Measurements from ENCODE around the gene SLF2. TPM values are rescaled to one million over a fixed set of nuclear protein-coding genes. Genes with fewer than 3 reads are reported as not detected.

The SLF2 gene
- total RNA-seq, 2 experiments from 2014 or later, result 52.1 to 58.2 TPM

- CTCF ChIA-PET (ENCODE audit: unreplicated experiment), result no interaction called here
- intact Hi-C loops (cut with micrococcal nuclease; ENCODE audit: unreplicated experiment), result no loop called here
Observed at GRCh38 chr10:101008823-101009423, 96.2 kb downstream of the SLF2 start.

DNA sequence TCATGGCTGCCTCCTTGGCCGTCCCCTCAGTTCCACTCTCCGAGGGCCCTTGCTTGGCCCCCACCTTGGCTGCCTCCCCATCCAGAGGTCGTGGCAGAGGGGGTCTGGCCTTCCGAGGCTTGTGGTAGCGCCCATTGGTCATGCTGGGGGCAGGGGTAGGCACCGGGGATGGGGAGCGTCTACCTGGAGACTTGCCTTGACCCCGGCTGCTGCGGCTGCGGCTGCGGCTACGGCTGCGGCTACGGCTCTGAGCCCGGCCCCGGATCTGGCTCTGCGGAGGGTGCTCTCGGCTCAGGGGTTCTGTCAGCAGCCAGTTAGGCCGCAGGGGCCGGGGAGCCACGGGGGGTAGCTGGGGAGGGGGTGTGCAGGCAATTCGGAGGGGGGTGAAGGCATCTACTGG, 97.6 kb downstream of the SLF2 start:
- H3K9me2 ChIP-seq (ENCODE audit: insufficient read depth, low read length), result no peaks in the 10 kb centered on the region
- intact Hi-C loops (cut with micrococcal nuclease; ENCODE audit: unreplicated experiment), result loop anchor here (5.0 kb wide), 1 partner anchor 1178 kb away; no protein-coding TSS in a partner anchor
- POLR2A ChIA-PET, result no interaction called here

More at GRCh38 chr10:101008823-101009423, 96.2 kb downstream of the SLF2 start:
- Histone ChIP-seq H3K27ac (ENCODE audit: low read depth, low read length, poor library complexity, severe bottlenecking) (no peak overlapping the region), H3K4me3 (ENCODE audit: low read depth, low read length, poor library complexity, severe bottlenecking) (no peak overlapping the region), H3K79me2 (ENCODE audit: insufficient read depth, low read depth, low read length) (no peaks in the 10 kb centered on the region), H3K36me3 (ENCODE audit: insufficient read depth, low read length) (no peaks in the 10 kb centered on the region), H4K20me1 (ENCODE audit: insufficient read depth, low read length) (no peaks in the 10 kb centered on the region), H3K4me1 (ENCODE audit: insufficient read depth, low read length, poor library complexity, severe bottlenecking) (no peaks in the 10 kb centered on the region), H3K4me2 (ENCODE audit: low read length) (no peak overlapping the region), H2AFZ (ENCODE audit: low read length) (no peak overlapping the region), H3K9me3 (ENCODE audit: low read length) (no peaks in the 10 kb centered on the region), H3K9me2 (ENCODE audit: insufficient read depth, low read length) (no peaks in the 10 kb centered on the region)
- TF ChIP-seq EZH2phosphoT487 (IDR thresholded peaks at IDR 0.05; ENCODE audit: borderline replicate concordance, low read depth, low read length), result no peak
- no peak for TF ChIP-seq CTCF (conservative IDR thresholded peaks at IDR 0.05; ENCODE audit: low read length)
- POLR2A ChIA-PET, result no interaction called here
- no peak for DNase-seq (ENCODE audit: low spot score)
- no TSS peak for BruUV-seq (replicated peaks)

GRCh38 chr10:101011517-101012423, 99.0 kb downstream of the SLF2 start:
- Histone ChIP-seq H4K20me1 (ENCODE audit: insufficient read depth, low read length) (no peaks in the 10 kb centered on the region), H3K36me3 (ENCODE audit: insufficient read depth, low read length) (no peaks in the 10 kb centered on the region), H3K9me3 (ENCODE audit: low read length) (no peaks in the 10 kb centered on the region), H3K9me2 (ENCODE audit: insufficient read depth, low read length) (no peaks in the 10 kb centered on the region), H3K79me2 (ENCODE audit: insufficient read depth, low read depth, low read length) (no peaks in the 10 kb centered on the region), H2AFZ (ENCODE audit: low read length) (no peak overlapping the region), H3K4me3 (ENCODE audit: low read depth, low read length, poor library complexity, severe bottlenecking) (no peak overlapping the region), H3K4me2 (ENCODE audit: low read length) (no peak overlapping the region), H3K27ac (ENCODE audit: low read depth, low read length, poor library complexity, severe bottlenecking) (no peak overlapping the region), H3K4me1 (ENCODE audit: insufficient read depth, low read length, poor library complexity, severe bottlenecking) (no peaks in the 10 kb centered on the region)
- TF ChIP-seq CTCF (conservative IDR thresholded peaks at IDR 0.05; ENCODE audit: low read length) (peak; percentile 33; the same call in 1 of the 2 replicates), EZH2phosphoT487 (IDR thresholded peaks at IDR 0.05; ENCODE audit: borderline replicate concordance, low read depth, low read length) (no peak)
- ChIA-PET CTCF (ENCODE audit: unreplicated experiment) (no interaction called here), POLR2A (interaction anchor here (0.6 kb wide), 1 partner anchor 44 kb away, joined by 3 read pairs; no protein-coding TSS in a partner anchor)
- BruUV-seq (replicated peaks), result no TSS peak
- DNase-seq (ENCODE audit: low spot score), result no peak
- intact Hi-C loops (cut with micrococcal nuclease; ENCODE audit: unreplicated experiment), result loop anchor here (5.0 kb wide), 1 partner anchor 1179 kb away; no protein-coding TSS in a partner anchor

More for the DNA sequence above, 97.6 kb downstream of the SLF2 start:
- no peak for DNase-seq (ENCODE audit: low spot score)
- H3K36me3 ChIP-seq (ENCODE audit: insufficient read depth, low read length), result no peaks in the 10 kb centered on the region
- H3K4me3 ChIP-seq (ENCODE audit: low read depth, low read length, poor library complexity, severe bottlenecking), result no peak overlapping the region
- no TSS peak for BruUV-seq (replicated peaks)
- no peaks in the 10 kb centered on the region for H3K4me1 ChIP-seq (ENCODE audit: insufficient read depth, low read length, poor library complexity, severe bottlenecking)
- H3K79me2 ChIP-seq (ENCODE audit: insufficient read depth, low read depth, low read length), result no peaks in the 10 kb centered on the region
- no peak overlapping the region for H3K27ac ChIP-seq (ENCODE audit: low read depth, low read length, poor library complexity, severe bottlenecking)
- no peak overlapping the region for H2AFZ ChIP-seq (ENCODE audit: low read length)
- TF ChIP-seq EZH2phosphoT487 (IDR thresholded peaks at IDR 0.05; ENCODE audit: borderline replicate concordance, low read depth, low read length), result no peak
- no peaks in the 10 kb centered on the region for H3K9me3 ChIP-seq (ENCODE audit: low read length)
- CTCF ChIA-PET (ENCODE audit: unreplicated experiment), result no interaction called here
- H4K20me1 ChIP-seq (ENCODE audit: insufficient read depth, low read length), result no peaks in the 10 kb centered on the region
- no peak overlapping the region for H3K4me2 ChIP-seq (ENCODE audit: low read length)
